ENCODE data around the gene SPATS1. TPM values are rescaled to one million over a fixed set of nuclear protein-coding genes. Genes with fewer than 3 reads are reported as not detected.
"Not testable (repeated sequence)": the region's sequence is repeated elsewhere in the genome, so short reads cannot be mapped to it uniquely, and the experiment has no call there.

SPATS1 gene
- polyA plus RNA-seq, 1 donor from 2014 or later = not detected

GRCh38 chr6:44342052-44342451 lies 398 bp upstream of the SPATS1 start:
- no peaks in the 10 kb centered on the region for H3K36me3 ChIP-seq (ENCODE audit: insufficient read depth, low read length)
- H3K79me2 ChIP-seq (replicated peaks; ENCODE audit: insufficient read depth, low read length) = no peaks in the 10 kb centered on the region
- TF ChIP-seq TAF1 (IDR thresholded peaks at IDR 0.05; ENCODE audit: low read depth) (no peak), EP300 (conservative IDR thresholded peaks at IDR 0.05; ENCODE audit: poor library complexity, severe bottlenecking) (no peak), CTCF (IDR thresholded peaks at IDR 0.05; ENCODE audit: poor library complexity, severe bottlenecking) (no peak), EZH2 (IDR thresholded peaks at IDR 0.05; ENCODE audit: borderline replicate concordance, insufficient read depth, low read length, poor library complexity, severe bottlenecking) (no peak), REST (IDR thresholded peaks at IDR 0.05; ENCODE audit: borderline replicate concordance) (no peak), POLR2AphosphoS5 (IDR thresholded peaks at IDR 0.05) (no peak), MXI1 (conservative IDR thresholded peaks at IDR 0.05; ENCODE audit: poor library complexity, severe bottlenecking) (no peak), RAD21 (conservative IDR thresholded peaks at IDR 0.05) (no peak), SMC3 (conservative IDR thresholded peaks at IDR 0.05; ENCODE audit: poor library complexity) (no peak)
- no peak overlapping the region for H3K4me2 ChIP-seq (ENCODE audit: low read length)
- no peaks in the 10 kb centered on the region for H3F3A ChIP-seq (ENCODE audit: insufficient read depth, low read length, poor library complexity, severe bottlenecking)
- no peaks in the 10 kb centered on the region for H3K9me2 ChIP-seq (ENCODE audit: insufficient read depth, low read length)
- no peaks in the 10 kb centered on the region for H3K9me3 ChIP-seq (ENCODE audit: low read length)
- no peak overlapping the region for H2AFZ ChIP-seq (ENCODE audit: low read depth, low read length)
- H3K27me3 ChIP-seq (ENCODE audit: insufficient read depth, low read depth, low read length) = no peaks in the 10 kb centered on the region
- H3K9ac ChIP-seq (ENCODE audit: low read length) = no peak overlapping the region
- no peak overlapping the region for H3K27ac ChIP-seq (ENCODE audit: low read length)
- no peak overlapping the region for H3K4me3 ChIP-seq (ENCODE audit: low read length)
- H4K20me1 ChIP-seq (ENCODE audit: insufficient read depth) = no peaks in the 10 kb centered on the region

- H3F3A ChIP-seq (ENCODE audit: insufficient read depth, low read length, poor library complexity, severe bottlenecking); H3K36me3 ChIP-seq (ENCODE audit: insufficient read depth, low read length); H3K4me2 ChIP-seq (ENCODE audit: low read length); H3K4me3 ChIP-seq (ENCODE audit: low read length); H3K27ac ChIP-seq (ENCODE audit: low read length); H3K9me3 ChIP-seq (ENCODE audit: low read length); H4K20me1 ChIP-seq (ENCODE audit: insufficient read depth); H2AFZ ChIP-seq (ENCODE audit: low read depth, low read length); H3K27me3 ChIP-seq (ENCODE audit: insufficient read depth, low read depth, low read length); H3K9ac ChIP-seq (ENCODE audit: low read length); H3K9me2 ChIP-seq (ENCODE audit: insufficient read depth, low read length); H3K79me2 ChIP-seq (replicated peaks; ENCODE audit: insufficient read depth, low read length): not testable (repeated sequence)
Measured at GRCh38 chr6:44346818-44347217, 4.4 kb downstream of the SPATS1 start.
